ENCODE results near the gene NGFR.

The NGFR gene

DNA sequence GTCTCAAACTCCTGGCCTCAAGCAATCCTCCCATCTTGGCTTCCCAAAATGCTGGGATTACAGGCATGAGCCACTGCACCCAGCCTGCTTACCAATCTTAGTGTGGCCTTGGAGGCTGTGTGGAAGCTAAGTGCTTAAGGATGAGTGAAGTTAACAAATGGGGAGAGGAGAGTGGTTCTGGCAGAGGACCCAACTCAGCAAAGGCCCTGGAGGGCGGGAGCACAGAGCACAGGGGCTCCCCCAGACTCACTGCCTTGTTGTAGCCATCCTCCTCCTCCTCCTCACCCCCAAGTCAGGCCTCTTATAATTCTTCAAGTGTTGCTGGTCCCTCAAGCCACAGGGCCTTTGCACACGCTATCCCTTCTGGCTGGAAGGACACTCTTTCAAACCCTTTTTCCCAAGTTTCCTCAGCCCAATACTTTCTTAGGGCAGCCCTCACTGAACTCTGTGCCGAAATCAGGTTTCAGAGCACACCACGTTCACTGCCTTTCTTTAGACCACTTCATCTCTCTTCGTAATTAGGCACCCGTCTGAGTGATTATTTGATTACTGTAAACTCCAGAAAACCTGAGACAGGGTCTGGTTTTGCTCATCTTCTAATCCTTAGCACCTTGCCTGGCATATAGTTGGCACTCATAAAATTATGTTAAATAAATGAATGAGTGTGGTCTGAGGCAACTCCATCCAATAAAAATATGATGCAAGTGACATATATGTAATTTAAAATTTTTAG lies 23.4 kb downstream of the NGFR start:
- no peak for DNase-seq

DNA sequence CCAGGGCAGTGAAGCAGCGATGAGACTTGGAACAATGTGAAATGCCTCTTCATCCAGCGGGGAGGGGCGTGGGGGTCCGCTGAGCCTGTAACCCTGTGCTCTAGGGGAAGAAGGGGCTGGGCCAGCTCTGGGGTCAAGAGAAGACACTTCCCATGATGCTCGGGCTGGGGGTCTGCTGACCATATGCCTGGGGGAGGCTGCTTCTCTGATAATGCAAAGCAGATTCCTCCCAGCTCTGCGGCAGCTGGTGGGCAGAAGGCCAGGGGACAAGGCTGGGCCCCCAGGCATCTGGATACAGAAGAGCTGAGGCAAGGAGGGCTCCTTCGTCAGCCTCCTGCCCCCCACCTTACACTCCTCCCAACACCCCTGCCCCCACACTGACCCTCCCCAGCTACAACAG lies 24.7 kb downstream of the NGFR start:
- no peak for DNase-seq

DNA sequence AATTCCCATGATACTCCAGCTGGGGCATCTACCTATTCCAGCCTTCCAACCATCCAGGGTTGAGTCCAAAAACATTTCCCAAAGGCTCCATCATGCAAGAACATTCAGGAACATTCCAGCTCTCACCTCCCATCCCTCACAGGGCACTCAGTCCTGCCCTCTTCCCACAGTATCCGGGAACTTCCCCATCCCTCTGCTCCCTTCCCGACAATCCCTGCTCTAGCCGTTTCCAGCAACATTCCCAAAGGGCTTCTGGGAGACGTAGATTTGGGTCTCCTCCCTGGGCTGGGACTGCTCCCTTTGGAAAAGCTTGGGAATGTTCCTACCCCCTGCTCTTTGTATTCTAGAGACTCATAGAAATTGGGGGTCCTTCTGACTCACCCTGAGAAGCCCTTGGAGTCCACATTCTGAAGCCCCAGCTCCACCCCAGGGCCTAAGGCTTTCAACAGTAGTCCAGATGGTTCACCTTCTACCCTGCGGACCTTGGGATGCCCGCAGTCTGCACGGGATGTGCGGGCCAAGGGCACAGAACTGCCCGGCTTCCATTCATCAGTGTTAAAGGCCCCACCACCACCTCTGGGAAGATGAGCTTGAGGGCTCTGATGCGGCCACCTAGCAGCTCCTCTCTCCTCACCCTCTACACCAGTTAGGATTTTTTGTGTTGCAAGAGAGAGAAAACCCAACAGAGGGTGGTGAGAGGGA lies 25.4 kb downstream of the NGFR start:
- no peak for DNase-seq

DNA sequence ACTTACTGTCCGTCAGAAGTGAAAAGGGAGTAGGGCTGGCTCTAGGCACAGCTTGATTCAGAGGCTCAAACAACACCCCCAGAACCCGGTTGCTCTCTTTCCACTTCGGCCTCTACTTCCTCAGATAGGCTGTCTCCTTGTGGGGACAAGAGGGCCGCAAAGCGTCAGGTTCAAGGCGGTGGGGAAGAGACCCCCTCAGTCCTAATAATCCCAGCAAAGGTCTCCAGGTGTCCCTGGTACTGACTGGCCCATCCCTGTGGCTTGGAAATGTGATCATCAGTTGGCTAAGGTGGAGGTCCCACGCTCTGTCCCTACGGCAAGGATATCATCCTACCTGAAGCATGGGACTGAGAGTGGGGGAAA lies 26.0 kb downstream of the NGFR start:
- DNase-seq, result no peak

DNA sequence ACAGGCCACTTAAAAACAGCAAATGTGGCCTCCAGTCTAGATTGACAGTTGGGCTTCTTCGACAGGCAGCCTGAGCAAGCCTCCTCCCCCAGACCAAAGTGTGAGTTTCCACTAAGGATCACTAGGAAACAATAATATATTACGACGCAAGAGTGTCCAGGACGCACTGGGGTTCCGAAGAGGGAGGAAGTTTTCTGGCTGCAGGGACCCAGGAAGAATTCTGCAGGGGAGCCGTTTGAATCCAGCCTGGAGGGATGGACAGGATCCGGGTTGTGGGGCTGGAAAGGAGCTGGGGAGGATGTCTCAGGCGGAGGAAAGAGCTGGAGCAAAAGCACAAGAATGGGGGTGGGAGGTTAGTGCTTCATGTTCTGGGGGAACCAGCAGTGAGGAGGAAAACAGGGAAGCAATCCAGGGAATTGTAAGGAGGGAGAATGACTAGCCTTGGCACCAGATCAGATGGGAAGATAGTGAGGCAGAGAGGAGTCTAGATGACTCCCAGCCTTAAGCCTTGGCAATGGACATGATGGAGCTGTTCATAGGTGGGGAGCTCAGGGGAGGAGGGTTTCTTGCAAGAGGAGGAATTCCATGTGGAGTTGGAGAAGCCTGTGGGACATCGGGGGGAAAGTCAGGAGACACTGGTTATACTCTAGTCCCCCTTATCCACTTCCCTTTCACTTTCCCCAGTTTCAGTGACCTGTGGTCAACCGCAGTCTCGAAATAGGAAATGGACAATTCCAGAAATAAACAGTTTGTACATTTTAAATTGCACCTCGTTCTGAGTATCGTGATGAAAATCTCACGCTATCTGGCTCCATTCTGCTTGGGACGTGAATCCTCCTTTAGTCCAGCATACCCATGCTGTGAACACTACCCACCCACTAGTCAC lies 26.6 kb downstream of the NGFR start:
- no peak for DNase-seq

DNA sequence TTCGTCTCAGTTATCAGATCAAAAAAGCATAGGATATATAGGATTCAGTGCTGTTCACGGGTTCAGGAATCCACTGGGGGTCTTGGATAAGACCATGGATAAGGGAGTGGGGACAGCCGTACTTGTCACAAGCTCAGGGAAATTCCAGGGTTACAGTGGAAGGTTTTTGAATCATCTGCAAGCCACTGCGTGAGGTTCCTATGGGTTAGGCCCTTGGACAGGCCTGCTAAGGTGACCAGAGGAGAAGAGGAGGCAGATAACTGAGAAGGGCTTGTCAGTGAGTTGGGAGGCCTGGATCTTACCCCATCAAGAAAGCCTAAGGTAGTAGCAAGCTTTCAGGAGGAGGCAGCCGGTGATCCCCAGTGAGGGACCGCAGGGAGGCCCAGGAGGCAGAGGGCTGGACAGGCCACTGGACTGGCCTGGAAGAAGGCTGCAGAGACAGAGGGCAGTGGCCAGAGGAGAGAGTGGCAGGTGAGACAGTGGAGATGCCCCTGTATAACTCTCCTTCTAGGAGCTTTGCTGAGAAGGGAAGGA lies 27.3 kb downstream of the NGFR start:
- no peak for DNase-seq

DNA sequence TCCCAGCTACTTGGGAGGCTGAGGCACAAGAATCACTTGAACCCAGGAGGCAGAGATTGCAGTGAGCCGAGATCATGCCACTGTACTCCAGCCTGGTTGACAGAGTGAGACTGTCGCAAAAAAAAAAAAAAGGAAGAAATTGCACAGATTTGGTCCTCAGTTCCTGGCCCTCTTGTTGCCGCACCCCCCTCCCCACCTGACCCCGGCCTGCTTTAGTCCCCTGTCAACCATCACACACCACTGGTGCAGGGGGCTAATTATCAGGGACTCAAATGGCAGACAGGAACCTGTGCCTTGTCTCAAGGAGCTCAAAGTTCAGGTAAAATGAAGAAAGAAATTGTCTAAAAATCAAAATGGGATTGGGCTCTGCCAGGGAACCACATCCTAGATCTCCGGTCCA lies 28.1 kb downstream of the NGFR start:
- DNase-seq, result no peak

DNA sequence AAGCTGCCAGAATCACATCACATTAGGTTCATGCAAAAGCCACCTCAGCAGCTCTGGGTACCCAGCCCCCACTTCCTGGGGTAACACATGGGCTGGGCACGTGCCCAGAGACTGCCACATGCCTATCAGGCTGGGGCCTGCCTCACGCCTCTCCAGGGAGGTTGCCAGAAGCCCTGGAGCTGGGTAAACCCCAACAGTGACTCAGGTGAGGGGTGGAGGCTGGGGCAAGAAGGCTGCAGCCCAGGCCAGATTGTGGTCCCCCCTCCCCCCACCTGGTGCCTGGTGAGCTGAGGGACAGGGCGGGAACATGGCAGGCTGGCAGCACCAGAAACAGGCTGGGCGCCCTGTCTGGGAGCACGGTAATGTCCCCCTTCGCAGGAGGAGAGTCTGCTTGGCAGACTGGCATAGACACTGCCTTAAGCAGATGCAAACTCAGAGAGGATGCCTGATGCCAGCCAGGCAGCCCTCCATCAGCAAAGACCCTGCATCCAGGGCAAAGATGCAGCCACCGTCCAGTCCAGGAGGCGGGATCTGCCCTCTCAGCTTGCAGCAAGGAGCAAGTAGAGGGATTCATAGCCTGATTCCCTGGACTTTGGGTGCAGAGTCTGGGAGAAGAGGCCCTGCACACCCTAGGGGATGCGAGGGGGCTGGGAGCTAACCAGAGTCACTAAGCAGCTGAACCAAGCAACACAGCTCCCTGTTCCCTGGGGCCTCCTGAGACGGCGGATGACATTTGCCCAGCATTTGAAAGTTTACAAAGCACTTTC lies 28.8 kb downstream of the NGFR start:
- DNase-seq, result no peak

DNA sequence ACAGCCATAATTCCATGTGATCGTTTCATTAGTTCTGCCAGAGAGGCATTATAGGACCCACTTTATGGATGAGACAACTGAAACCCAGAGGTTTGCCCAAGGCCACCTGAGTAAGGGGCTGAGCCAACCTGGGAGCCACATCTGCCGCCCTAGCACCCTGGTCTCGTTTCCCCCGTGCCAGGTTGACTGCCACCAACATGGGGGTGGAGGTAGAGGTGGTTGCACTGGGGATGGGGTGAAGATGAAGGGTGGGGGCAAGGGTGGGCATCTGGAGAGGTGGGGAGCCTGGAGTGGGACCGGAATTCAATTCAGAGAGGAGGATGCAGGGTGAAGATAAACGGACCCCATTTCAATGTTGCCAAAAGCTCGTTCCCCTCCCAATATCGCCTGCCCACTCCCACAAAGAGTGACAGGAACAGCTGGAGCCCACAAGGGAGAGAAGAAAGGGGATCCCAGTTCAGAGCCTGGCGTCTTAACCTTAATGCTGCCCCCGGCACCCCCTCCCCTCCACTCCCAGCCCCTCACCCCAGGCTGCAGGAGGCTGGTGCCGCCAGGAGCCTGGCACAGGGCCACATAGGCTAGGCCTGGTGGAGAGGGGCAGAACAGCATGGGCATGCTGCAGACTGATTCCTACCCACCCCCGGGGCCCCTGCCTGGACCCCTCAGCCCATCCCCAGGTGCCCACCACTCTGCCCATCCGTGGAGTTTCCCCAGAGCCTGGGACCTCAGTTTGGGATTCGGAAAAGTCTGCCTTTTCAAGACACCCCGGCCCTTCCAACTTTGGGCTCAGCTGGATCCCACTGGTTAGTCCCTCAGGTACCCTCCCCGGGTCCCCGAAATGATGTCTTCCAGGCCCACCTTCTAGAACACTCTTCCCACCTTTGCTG lies 29.6 kb downstream of the NGFR start:
- DNase-seq, result no peak

DNA sequence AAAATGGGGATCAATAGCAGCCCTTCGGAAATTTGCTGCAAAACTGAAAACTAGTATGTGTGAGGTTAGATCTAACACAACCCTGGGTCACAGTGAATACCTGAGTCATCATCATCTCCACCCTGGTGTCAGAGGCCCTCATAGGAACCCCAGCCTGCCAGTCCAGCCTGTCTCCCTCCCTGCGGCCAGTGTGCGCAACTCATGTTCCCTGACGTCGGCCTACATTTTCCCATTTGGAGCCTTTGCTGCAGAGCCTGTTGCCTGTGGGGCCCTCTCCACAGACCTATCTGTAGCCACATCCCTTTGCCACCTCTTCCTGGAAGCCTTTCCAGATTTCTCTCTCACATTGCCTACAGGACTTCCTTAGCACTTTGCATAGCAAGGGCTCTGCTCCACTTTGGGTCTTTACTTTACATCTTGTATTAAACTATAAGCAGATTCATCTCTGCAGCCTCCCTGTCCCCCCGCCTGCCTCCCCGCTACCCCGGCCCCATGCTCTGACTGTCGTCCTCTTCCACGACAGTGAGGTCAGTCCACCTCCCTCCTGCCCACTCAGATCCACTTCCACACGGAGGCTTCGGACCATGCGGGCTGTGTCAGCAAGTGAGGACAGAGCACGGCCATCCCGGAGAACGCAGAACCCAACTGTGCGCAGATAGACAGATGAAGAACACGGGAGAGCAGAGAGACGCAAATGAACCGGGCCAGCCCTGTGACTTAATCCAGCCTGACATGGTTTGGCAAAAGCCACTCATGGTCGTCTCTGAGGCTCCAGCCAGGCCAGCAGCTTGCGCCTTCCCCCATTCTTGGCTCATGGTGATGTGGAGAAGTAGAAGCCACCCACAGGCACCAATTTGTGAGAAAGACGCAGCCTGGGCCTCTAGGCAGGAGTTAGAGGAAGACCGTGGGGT lies 31.0 kb downstream of the NGFR start:
- no peak for DNase-seq

DNA sequence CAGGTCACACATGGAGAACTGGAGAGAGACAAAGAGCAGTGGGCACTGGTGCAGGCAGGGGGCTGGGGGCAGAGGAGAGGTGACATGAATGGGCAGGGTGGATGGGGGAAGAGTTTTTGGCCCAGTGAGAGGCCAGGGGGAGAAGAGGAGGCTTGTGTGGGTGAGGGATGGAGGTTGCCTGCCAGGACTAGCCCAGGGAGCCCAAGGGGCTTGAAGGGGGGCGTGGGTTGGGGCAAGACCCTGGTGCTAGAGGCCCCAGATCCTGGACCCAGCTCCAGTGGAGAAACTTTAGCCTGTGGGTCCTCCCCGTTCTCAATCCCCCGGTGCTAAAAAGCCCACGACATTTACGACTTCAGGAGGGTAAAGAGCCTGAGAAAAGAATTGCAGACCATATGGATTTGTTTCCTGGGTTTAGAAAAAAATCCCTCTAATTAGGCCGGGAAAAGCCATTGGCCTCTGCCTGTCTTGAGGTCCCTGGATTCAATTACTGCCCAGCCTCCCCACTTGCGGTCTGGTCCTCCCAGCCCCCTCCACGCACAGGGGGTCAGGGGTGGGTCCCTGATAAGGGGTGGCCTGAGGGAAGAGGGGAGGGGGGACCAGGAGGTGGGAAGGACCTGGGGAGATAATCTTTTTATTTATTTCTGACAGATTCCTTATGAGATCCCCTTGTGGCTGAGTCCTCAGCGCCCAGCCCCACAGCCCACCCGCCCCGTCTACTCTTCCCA lies 33.0 kb downstream of the NGFR start:
- no peak for DNase-seq

DNA sequence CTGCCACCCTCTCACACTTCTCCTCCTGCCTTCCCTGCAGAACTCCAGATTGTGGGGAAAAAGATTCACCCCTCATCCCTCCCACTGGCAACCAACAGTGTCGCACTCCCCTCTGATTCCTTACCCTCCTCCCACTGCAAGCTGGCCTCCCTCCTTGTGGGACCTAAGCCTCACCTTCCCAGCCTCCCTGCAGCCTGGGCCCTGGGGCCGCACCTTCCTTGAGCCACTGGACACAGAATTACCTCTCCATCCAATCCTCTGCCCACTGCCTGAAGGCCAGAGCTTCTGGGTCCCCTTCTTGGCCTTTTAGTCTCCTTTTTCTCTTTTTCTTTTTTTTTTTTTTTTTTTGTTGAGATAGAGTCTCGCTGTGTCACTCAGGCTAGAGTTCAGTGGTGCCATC lies 33.9 kb downstream of the NGFR start:
- DNase-seq, result no peak

DNA sequence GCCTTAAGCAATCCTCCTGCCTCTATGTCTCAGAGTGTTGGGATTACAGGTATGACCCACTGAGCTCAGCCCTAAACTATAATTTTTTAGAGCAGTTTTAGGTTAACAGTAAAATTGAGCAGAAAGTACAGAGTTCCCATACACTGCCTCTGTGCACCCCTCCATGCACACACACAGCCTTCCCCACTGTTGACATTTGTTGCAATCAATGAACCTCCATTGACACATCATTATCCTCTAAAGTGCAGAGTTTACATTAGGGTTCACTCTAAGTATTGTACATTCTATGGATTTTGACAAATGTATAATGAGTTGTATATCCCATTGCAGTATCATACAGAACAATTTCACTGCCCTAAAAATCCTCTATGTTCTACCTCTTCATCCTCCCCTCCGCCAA lies 35.0 kb downstream of the NGFR start:
- no peak for DNase-seq

DNA sequence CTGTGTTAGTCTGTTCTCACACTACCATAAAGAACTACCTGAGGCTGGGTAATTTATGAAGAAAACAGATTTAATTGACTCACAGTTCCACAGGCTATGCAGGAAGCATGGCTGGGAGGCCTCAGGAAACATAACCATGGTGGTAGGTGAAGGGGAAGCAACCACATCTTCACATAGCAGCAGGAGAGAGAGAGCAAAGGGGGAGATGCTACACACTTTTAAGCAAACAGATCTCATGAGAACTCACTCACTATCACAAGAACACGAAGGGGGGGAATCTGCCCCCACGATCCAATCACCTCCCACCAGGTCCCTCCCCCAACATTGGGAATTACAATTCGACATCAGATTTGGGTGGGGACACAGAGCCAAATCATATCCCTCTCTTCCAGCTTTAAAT lies 48.8 kb downstream of the NGFR start:
- DNase-seq, result no peak

DNA sequence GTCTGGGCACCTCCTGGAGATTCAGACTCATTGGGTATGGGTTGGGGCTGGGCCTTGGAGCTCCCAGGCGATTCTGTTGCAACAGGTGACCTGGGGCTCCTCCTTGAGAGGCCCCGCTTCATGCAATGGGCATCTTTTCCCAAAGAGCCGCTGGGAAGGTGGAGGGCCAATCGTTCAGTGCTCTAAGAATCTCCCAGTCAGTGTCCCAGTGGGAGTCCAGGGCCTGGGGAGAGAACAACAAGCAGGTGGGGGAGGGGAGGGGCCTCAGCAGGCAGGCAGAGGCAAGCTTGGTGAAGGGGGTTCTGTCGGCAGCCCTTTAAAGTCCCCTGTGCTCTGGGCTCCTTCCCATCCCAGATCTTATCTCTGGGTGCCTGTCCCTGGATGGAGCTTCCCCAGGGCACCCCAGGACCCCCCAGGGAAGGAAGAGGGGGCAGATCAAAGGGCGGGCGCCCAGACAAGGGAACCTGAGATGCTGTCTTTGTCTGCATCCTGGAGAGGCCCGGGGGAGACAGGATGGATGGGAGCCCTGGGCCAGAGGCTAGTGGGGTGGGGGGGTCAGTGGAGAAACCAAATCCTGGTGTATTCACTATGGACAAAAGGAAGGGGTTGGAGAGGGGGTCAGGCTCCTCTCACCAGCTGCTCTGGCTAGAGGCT lies 50.0 kb downstream of the NGFR start:
- DNase-seq, result no peak

DNA sequence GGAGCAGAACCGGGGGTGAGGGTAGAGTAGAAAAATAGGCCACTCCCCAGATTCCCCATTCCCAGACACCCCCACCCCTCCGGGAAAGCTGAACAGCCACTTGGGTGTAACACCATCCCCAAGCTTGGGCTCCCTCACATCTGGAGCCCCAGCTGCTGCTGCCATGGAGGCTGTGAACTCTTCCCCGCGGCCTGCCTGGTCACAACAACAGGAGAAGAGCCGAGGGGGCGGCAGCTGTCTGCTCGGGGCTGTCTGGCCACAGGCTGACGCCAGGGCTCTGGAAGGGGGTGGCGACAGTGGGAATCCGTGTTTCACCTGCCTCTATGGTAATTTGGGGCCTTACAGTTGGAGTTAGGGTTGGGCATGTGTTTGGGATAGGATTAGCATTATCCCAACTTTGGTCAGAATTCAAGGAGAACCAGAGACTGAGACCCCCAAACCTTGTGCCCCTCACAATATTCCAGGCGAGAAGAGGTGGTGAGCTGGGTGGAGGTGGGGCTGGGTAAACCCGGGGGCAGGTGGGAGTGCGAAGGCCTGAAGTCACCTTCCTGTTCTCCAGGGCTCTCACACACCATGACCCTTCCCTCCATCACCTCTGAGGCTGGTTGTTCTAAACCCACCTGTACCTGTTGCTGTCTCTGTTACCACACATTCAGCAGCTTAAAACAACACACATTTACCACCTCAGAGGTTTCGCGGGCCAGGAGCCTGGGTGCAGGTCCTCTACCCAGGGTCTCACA lies 50.9 kb downstream of the NGFR start:
- DNase-seq, result no peak

DNA sequence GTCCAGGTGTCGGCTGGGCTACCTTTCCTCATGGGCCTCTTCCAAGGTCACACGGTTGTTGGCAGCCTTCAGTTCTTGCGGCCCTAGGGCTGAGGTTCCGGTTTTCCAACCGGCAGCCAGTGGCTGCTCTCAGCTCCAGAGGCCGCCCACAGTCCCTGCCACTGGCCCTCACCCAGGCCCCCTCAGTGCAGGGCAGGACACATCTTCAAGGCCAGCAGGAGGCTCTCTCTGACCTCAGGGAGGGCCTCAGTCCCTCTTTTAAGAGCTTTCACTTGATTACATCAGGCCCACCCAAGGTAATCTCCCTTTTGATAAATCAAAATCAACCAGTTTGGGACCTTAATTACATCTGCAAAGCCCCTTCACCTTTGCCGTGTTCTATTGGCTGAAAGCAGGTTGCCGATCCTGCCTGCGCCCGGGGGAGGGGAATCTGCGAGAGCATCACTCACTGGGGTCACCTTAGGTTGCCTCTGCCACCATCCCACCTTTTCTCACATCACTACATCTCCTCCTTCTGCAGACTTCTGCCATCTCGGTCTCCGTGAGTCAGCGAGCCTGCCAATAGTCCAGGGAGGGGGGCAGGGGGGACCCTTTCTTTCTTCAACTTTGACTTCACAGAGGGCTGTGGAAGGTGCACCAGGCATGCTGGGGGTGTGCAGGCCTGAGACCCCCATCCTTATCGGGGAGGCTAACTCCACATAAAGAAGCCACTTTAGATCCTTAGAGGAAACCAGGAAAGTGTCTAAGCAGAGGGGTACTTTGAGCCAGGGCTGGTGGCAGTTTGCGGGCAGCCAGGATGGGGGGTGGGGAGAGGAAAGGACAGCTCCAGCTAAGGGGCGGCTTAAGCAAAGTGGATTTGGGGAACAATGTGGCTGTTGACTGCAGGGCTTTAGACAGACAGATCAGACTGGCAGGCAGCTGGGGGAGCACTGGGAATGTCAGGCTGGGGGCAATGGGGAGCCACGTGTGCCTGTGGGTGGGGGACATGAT lies 51.7 kb downstream of the NGFR start:
- DNase-seq, result no peak

Data from OCI-M1 (cell line).